HG03060 (cell line): ENCODE results near the gene FAM136A.
"Not testable (repeated sequence)": the region's sequence is repeated elsewhere in the genome, so short reads cannot be mapped to it uniquely, and the experiment has no call there.

Source experiments
- ATAC-seq: cut with Tn5 transposase; IDR thresholded peaks from one replicate; pipeline ENCODE4 v1.9.1; 2021; ENCODE audit warnings: low read depth, moderate number of reproducible peaks; ENCODE audit not compliant: unreplicated experiment

FAM136A gene

DNA sequence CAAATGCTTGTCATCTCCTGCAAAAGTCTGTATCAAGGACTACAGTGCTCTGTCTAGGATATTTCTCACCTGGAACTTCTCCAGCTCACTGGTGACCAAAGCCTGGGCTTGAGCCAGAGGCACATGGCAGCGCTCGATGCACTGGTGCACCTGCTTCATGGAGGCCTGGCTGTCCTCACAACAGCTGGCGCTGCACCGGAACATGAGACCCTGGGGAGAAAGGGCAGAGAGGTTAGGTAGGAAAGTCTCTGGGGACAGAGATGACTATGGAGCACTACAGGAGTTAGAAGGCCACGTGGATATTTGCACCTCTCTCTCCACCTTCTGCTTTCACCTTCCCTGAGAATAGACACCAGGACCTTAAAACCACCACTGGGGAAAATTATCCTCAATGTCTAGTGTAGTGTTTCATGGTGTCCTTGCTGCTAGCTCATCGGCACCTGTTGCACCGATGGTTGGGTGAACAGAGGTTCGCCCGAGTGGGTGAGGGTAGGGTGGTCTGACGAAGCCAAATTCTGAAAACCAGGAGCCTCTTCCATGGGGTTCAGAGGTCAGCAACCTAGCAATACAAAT lies 1.0 kb downstream of the FAM136A start:
- no peak for ATAC-seq

GRCh38 chr2:70297828-70298227 lies 4.0 kb downstream of the FAM136A start:
- ATAC-seq = not testable (repeated sequence)

DNA sequence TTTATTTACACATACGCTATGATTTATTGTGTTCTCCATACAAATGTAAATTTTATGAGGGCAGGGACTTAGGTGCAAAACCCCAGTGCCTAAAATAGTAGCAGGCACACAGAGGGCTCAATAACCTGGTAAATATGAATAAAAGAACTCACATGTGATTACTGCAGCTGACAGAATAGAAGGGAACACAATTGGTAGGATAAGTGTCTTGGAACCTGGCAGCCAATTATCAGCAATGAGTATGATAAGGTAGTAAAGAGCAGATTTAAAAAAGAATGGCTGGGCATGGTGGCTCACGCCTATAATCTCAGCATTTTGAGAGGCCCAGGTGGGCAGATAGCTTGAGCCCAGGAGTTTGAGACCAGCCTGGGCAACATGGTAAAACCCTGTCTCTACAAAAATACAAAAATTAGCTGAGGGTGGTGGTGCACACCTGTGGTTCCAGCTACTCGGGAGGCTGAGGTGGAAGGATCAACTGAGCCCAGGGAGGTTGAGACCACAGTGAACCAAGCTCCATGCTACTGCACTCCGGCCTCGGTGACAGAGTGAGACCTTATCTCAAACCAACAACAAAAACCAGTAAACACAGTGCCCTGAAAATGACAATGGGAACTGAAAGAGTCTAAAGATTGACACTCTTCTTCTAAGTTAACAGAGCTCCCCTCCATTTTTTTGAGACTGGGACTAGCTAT lies 18.2 kb downstream of the FAM136A start:
- ATAC-seq = no peak

DNA sequence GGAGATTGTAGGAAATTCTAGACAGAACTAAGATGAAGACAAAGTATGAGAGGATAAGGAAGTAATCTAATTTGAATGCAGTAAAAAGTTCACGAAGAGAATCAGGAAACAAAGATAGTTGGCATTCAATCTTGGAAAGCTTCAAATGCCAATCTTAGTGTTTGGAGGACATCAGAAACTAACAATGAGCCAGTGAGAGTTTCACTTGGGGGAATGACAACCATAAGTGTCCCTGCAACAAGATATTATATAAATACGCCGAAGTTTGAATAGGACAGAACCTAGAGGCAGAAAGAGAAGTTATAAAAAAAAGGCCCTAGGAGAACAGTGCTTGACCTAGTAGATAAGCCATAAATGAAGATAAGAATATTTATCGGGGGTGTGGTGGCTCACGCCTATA lies 19.4 kb downstream of the FAM136A start:
- ATAC-seq = no peak

DNA sequence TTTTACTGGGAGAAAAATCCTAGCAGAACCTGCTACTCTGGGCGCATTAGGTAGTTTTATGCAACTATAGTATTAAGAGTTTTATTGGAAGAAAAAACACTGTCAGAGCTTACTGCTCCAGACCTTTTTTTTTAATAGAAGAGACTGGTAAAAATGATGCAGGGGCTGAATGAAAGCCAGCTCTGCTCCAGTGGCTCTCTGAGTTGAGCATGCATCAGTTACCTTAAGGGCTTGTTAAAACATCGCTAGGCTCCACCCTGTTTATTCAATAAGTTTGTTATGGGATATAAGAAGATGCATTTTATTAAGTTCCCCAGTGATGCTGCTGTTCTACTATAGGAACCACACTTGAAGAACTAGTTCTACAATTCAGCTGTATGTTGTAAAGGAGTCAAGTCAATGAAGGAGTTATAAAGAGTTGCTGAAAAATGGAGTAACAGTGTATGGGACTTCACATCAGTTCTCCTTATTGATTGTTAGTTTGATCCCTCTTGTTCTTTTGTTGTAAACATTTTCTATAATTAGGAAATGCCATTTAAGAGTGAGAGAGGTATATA lies 21.5 kb downstream of the FAM136A start:
- no peak for ATAC-seq

DNA sequence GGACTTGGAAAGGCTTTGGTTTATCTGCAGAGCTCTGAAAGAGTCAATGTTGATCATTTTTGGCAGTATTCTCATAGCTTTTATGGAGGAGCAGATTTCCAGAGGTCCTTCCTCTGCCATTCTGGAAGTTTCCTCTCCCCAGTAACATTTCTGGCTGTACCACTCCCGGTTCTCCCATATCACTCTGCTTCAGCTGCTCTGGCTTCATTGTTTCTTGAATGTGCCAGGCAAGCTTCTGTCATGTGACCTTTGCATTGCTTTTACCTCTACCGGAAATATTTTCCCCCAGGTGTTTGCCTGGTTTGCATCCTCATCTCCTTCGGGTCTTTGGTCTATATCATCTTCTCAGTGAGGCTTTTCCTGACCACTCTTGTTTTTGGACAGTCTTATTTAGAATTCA lies 31.5 kb downstream of the FAM136A start:
- no peak for ATAC-seq

DNA sequence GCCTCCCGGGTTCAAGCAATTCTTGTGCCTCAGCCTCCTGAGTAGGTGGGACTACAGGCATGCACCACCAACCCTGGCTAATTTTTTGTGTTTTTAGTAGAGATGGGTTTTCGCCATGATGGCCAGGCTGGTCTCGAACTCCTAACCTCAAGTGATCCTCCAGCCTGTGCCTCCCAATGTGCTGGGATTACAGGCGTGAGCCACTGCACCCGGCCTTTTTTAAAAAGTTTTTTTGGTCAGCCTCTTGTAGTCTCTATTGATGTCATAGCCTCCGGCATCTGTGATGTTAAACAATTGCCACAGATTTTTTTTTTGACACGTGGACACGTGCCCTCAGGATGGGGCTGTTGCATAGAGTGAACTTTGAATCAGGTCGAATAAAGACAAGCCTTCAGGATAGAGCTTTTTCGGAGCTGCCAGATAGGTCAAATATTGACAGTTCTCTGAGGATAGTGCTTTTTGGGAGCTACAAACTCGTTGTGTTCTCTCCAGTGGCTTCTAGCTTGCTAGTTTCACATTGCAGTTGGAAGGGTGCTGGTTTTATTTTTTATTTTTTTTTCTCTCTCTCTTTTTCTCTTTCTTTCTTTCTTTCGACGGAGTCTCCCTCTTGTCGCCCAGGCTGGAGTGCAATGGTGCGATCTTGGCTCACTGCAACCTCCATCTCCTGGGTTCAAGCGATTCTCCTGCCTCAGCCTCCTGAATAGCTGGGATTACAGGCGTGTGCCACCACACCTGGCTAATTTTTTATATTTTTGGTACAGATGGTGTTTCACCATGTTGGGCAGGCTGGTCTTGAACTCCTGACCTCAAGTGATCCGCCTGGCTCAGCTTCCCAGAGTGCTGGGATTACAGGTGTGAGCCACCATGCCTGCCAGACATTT lies 32.2 kb downstream of the FAM136A start:
- ATAC-seq = not testable (repeated sequence)

DNA sequence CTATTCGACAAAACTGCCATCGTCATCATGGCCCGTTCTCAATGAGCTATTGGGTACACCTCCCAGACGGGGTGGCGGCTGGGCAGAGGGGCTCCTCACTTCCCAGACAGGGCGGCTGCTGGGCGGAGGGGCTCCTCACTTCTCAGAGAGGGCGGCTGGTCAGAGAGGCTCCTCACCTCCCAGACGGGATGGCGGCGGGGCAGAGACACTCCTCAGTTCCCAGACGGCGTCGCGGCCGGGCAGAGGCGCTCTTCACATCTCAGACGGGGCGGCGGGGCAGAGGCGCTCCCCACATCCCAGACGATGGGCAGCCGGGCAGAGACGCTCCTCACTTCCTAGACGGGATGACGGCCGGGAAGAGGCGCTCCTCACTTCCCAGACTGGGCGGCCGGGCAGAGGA lies 34.9 kb downstream of the FAM136A start:
- ATAC-seq = not testable (repeated sequence)

GRCh38 chr2:70261501-70261900 lies 40.4 kb downstream of the FAM136A start:
- ATAC-seq = no peak

GRCh38 chr2:70258532-70258875 lies 43.4 kb downstream of the FAM136A start:
- no peak for ATAC-seq

DNA sequence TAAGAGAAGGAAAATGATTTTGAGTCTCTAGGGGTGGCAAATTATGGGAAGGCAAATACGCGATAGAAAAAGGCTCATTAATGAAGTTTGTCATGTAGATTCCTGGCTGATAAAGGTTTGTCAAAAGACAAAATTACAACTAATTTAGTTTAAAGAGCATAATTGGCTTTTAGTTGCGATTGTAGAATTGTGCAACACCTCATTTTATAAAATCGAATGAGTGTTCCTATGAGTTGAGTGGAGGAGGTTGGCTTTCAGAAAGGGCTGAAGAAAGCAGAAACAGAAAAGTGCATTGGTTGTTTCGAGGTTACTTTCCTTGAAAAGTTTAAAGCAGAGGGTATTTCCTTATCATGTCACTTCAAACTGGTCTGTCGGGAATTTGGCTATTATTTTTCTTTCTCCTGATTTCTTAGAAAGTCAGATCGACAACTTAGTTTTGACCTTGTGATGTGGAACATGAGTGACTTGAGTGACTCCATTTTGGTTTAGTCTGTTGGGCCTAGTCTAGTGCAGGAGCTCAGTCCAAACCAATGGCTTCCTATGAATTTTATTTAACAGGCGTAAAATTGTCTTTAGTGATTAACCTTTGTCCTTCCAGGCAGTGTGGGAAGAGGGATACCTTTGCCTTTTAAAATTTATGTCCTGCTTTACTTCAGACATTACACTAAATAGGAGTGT lies 46.1 kb downstream of the FAM136A start:
- no peak for ATAC-seq

GRCh38 chr2:70250434-70250833 lies 51.4 kb downstream of the FAM136A start:
- no peak for ATAC-seq

- peak; percentile 94 for ATAC-seq
Observed at GRCh38 chr2:70248181-70248847, 53.6 kb downstream of the FAM136A start, which contains the start of gene TIA1. TSS of gene TIA1 (minus strand) at chr2:70248628. CDS start at chr2:70248430, 198 bp downstream.

DNA sequence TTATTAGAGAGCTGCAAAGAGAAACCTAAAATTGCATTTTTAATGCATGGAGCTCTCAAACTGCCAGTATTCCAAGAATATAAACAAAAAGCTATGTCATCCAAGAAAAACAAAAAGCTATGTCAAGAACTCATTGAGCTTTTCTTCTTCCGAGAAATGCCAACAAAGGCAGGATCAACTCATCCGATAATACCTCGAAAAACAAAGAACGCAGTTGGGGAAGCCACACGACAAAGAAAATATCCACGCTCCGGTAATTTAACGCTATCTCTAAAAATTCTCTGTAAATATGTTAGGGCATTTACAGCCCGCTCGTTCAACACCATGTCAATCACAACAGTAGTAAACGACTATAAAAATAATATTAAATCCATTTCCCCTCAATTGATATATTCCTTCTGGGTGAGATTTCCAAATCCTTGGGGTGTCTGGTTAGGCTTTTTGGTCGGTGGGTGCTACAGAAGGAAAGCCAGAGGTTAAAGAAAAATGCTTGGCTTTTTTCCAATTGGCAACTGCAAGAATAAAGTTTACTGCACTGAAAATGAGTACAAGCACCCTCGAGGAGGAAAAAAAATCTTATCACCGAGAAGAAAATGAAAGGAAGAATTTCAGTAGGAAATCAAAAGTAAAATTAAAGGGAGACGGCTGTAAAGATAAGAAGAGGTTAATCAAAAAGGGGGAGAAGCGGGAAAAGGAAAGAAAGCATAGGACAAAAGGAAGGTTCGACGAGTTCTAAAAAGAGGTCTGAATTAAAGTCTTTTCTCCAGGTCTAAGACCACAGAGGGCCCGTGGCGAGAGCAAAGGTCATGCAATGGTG lies 54.3 kb downstream of the FAM136A start:
- no peak for ATAC-seq
